HG03432 (cell line): ENCODE data around the gene DNAH6.
A peak's percentile ranks its signal among the peaks of the same experiment; 100 is the strongest.

Source experiments
- ATAC-seq: cut with Tn5 transposase; IDR thresholded peaks from one replicate; pipeline ENCODE4 v1.9.1; 2021; ENCODE audit warnings: mild to moderate bottlenecking, moderate library complexity; ENCODE audit not compliant: unreplicated experiment

The DNAH6 gene

GRCh38 chr2:84788498-84788897 is 272.2 kb downstream of the DNAH6 start:
- no peak for ATAC-seq

- no peak for ATAC-seq
These were observed 276.7 kb downstream of the DNAH6 start for GRCh38 chr2:84792856-84793522.

GRCh38 chr2:84793641-84794040 is 277.3 kb downstream of the DNAH6 start:
- ATAC-seq: no peak

DNA sequence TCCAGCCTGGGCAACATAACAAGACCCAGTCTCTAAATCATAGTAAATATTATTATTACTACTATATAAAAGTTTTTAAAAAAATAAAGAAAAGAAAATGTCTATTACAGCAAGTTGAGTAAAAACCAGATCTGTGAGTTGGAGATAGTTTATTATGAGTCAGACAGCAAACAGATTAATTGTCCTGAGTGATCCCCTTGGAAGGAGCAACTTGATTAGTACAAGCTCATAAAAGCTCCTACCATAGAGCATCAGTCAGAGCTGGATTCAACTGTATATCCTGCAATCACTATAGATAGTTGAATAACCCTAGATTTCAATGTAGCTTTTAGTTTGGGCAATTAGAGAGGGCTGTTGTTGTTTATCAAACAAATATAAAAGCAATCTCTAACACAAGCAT is 280.5 kb downstream of the DNAH6 start:
- ATAC-seq: no peak

GRCh38 chr2:84797271-84797670 is 281.0 kb downstream of the DNAH6 start:
- ATAC-seq: no peak

GRCh38 chr2:84799772-84800171 is 283.5 kb downstream of the DNAH6 start:
- ATAC-seq: peak; percentile 22

DNA sequence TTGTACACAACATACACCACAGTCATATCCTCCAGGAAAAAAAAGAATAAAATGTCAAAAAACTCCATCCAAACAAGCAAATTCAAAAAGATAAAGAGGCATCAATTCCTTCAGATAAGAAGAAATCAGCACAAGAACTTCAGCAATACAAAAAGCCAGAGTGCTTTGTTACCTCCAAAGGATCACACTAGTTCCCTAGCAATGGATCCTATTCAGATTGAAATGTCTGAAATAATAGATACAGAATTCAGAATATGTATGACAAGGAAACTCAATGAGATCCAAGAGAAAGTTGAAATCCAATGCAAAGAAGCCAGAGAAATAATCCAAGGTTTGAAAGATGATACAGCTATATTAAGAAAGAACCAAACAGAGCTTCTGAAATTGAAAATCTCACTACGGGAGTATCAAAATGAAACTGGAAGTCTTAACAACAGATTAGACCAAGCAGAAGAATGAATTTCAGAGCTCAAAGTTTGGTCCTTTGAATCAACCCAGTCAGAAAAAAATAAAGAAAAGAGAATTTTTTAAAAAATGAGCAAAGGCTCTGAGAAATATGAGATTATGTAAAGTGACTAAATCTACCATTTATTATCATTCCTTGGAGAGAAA is 284.0 kb downstream of the DNAH6 start:
- peak; percentile 90 for ATAC-seq

GRCh38 chr2:84801811-84802210 is 285.5 kb downstream of the DNAH6 start:
- no peak for ATAC-seq

DNA sequence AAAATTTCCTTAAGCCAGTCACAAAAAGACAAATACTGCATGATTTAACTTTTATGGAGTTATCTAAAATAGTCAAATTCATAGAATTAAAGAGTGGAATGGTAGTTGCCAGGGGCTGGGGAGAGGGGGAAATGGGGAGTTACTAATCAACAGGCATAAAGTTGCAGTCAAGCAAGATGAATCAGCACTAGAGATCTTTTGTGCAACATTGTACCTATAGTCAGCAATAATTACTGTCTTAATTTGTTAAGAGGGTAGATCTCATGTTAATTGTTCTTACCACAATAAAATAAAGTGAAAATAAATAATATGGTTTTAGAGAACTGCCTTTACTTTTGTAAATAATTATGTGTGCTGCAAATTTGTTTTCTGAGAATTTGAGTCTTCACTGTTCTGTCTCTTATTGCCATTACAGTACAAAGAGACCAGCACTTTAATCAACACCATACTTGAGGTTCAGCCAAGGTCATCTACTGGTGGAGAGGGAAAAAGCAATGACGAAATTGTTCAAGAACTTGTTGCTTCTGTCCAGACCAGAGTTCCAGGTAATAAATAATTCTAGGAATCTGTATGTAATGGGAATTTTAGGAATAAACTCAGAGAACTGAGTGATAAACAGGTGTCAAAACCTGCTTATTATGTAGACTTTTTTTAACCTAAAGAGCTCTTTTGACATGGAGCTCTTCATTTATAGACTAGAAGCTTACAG is 289.1 kb downstream of the DNAH6 start:
- no peak for ATAC-seq

DNA sequence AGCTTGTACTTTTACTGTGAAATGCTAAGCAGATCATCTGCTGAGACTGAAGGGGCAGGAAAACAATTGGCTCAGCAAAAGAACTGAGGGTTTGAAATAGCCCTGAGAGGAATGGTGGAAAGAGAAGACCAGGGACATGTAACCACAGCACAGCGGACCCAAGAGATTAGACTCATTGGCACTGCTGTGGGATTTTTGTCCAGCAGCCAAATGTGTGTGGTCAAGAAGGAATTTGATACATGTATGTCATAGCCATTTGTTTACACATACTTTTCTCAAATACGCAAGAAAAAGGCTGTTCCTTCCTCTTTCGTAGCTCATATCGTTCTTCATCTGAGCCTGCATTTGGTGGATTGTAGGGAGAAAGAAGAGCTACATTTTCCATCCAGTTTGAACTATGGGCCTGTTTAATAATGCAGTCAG is 290.8 kb downstream of the DNAH6 start:
- ATAC-seq: no peak

- ATAC-seq: no peak
These were observed 292.0 kb downstream of the DNAH6 start for GRCh38 chr2:84808279-84808678.

- no peak for ATAC-seq
These were observed 295.6 kb downstream of the DNAH6 start for GRCh38 chr2:84811839-84812431.

- no peak for ATAC-seq
These were observed 298.8 kb downstream of the DNAH6 start for GRCh38 chr2:84815146-84815545.

DNA sequence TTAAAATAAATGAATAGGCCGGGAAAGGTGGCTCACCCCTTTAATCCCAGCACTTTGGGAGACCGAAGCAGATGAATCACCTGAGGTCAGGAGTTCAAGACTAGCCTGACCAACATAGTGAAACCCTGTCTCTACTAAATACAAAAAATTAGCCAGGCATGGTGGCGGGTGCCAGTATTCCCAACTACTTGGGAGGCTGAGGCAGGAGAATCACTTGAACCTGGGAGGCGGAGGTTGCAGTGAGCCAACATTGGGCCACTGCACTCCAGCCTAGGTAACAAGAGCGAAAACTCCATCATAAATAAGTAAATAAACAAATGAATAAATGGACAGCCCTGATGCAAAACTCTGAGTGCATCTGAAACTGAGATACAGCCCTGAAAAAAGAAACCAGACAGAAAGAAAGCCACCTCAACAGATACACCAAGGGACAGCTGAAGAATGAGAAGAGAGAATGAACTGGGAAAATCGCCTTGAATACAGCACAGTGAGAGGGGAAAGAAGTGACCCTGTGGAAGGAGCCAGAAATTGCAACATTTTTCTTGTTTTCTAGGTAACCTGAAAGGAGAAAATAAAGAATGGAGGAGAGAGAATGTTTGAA is 300.2 kb downstream of the DNAH6 start:
- peak; percentile 83 for ATAC-seq

GRCh38 chr2:84817239-84817655 is 300.9 kb downstream of the DNAH6 start:
- peak; percentile 94 for ATAC-seq

GRCh38 chr2:84821806-84822205 is 305.5 kb downstream of the DNAH6 start:
- no peak for ATAC-seq

GRCh38 chr2:84823229-84823628 is 306.9 kb downstream of the DNAH6 start:
- no peak for ATAC-seq

DNA sequence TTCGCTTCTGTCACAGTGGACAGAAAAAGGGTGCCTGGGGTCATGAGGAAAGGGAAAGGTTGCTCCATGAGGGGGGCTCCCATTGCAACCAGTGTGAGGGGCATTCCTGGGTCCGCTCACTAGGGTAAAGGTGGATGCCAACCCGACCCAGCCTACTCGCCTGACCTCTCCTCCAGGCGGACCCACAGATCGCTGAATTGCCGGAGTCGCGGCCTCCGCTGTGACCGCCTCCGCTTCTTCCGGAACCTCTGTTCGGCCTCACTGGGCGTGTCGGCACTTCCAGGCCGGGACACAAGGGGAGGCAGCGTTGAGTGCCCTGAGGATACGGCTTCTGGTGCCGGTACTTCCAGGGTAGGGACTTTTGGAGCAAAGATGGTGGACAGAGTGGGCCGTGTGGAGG is 307.5 kb downstream of the DNAH6 start:
- ATAC-seq: no peak

DNA sequence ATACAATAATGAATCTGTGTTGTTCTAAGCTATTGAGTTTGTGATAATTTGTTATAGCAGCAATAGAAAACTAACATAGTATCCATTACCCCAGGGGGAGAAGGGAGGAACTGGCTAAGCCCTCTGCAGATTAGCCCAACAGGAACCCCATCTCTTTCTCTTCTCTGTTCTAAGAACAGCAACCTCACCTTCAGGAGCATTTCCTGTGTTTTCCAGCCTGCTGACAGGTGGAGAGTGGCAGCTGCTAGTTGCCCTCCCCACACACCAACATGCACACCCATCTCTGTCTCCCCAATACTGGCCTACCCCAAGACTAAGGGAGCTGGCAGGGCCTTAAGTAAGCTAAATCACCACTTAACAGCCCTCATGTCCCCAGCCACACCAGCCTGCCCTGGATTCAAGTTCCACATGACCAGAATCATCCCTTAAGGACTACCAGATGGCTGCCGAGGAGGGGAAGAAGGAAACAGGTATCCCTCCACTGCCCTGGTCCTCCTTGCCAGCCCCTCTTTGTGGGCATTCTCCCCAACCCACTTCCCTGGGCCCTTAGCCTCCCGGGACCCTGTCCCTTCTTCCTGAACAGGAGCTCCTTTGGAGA is 311.8 kb downstream of the DNAH6 start:
- ATAC-seq: no peak

DNA sequence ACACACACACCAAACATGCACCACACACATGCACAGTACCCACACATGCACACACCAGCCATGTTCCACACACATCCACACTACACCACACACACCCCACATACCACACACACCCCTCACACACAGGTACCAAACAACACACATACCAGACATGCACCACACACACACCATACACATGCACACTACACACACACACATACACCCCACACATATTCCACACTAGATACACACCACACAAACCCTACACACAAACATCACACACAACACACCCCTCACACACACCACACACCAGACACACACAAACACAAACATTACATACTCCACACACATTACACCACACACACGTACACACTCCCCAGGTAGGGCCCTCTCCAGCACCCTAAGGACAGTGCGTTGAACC is 313.4 kb downstream of the DNAH6 start:
- no peak for ATAC-seq

GRCh38 chr2:84830095-84830494 is 313.8 kb downstream of the DNAH6 start:
- ATAC-seq: no peak
